ENCODE measurements around the gene KDM4C.

Gene KDM4C

DNA sequence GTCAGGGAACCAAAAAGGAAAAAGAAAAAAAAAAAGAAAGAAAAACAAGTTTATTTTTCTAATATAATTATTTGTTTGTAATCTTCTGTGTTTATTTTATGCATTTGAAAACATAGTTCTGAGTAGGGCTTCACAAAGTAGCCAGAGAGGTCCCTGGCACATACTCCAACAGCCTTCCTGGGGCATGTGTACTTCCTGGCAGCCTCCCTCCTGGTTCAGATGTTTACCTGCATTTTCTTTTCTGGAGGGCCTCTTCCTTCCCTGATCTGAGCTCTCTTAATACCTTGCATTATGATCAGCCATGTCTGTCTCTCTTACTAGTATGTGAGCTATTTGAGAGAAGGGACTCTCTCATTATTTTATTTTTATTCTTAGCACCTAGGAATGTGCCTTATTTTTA, 361.8 kb downstream of the KDM4C start:
- Histone ChIP-seq H3K4me3 (ENCODE audit: low read length) (no peak overlapping the region), H3K36me3 (ENCODE audit: insufficient read depth, low read length) (no peaks in the 10 kb centered on the region), H3K4me1 (ENCODE audit: insufficient read depth, low read length) (no peaks in the 10 kb centered on the region), H2AFZ (ENCODE audit: low read depth, low read length) (no peak overlapping the region), H3K27me3 (ENCODE audit: insufficient read depth, low read length) (no peaks in the 10 kb centered on the region), H3K9me3 (ENCODE audit: low read length) (no peaks in the 10 kb centered on the region)

DNA sequence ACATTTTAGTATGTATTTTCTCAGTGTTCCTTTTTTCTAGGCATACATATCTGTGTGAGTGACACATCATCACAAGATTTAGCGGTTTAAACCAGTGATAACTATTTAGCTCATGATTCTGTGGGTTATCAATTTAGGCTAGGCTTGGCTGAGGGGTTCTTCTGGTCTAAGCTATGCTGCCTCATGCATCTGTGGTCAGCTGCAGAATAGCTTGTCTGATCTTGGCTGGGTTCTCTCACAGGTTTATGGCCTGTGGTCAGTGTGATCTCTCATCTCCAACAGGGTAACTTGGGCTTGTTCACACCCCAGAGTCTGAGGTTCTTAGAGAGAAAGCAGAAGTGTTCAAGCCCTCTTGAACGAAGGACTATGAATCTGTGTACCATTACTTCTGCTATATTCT, 363.3 kb downstream of the KDM4C start:
- no peak overlapping the region for H3K4me3 ChIP-seq (ENCODE audit: low read length)
- no peaks in the 10 kb centered on the region for H3K9me3 ChIP-seq (ENCODE audit: low read length)
- no peak overlapping the region for H2AFZ ChIP-seq (ENCODE audit: low read depth, low read length)
- no peaks in the 10 kb centered on the region for H3K36me3 ChIP-seq (ENCODE audit: insufficient read depth, low read length)
- H3K4me1 ChIP-seq (ENCODE audit: insufficient read depth, low read length): no peaks in the 10 kb centered on the region
- no peaks in the 10 kb centered on the region for H3K27me3 ChIP-seq (ENCODE audit: insufficient read depth, low read length)

DNA sequence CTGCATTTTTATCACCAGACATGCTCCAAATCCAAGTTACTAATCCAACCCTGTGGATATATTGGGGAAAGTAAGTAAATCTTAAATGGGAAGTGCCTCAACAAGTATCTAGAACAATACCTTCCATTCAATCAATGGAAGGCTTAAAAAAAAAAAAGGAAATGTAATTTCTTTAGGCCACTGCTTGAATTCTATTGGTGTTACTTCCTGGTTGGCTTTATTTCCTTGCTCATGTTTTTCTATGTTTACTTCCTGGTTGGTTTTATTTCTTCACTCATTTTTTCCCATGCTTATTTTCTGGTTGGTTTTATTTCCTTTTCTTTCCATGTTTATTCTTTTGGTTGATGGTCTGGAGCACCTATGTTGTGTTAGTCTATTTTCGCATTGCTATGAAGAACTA, 363.9 kb downstream of the KDM4C start:
- no peak overlapping the region for H2AFZ ChIP-seq (ENCODE audit: low read depth, low read length)
- H3K36me3 ChIP-seq (ENCODE audit: insufficient read depth, low read length): no peaks in the 10 kb centered on the region
- no peaks in the 10 kb centered on the region for H3K27me3 ChIP-seq (ENCODE audit: insufficient read depth, low read length)
- H3K4me3 ChIP-seq (ENCODE audit: low read length): no peak overlapping the region
- H3K4me1 ChIP-seq (ENCODE audit: insufficient read depth, low read length): no peaks in the 10 kb centered on the region
- H3K9me3 ChIP-seq (ENCODE audit: low read length): no peaks in the 10 kb centered on the region

DNA sequence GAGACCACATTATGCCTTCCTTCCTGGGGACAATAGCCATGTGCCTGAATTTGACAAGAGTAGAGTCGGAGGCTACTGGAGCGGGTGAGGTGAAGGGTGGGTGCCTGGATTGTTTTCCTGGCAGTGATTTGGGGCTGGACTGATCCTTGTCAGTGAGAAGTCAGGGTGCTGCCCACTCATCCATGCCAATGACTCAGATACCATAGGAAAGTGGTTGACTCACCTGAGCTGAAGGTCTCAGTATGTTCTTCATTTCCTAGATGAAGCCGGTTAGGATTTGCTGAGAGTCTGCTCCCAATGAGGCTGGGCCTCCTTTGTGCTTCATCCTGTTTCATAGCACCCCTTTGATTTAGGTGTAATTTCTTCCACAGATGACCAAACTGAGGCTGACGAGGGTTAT, 366.0 kb downstream of the KDM4C start:
- H3K4me3 ChIP-seq (ENCODE audit: low read length): no peak overlapping the region
- no peak overlapping the region for H2AFZ ChIP-seq (ENCODE audit: low read depth, low read length)
- H3K4me1 ChIP-seq (ENCODE audit: insufficient read depth, low read length): no peaks in the 10 kb centered on the region
- H3K9me3 ChIP-seq (ENCODE audit: low read length): no peaks in the 10 kb centered on the region
- no peaks in the 10 kb centered on the region for H3K27me3 ChIP-seq (ENCODE audit: insufficient read depth, low read length)
- H3K36me3 ChIP-seq (ENCODE audit: insufficient read depth, low read length): no peaks in the 10 kb centered on the region

DNA sequence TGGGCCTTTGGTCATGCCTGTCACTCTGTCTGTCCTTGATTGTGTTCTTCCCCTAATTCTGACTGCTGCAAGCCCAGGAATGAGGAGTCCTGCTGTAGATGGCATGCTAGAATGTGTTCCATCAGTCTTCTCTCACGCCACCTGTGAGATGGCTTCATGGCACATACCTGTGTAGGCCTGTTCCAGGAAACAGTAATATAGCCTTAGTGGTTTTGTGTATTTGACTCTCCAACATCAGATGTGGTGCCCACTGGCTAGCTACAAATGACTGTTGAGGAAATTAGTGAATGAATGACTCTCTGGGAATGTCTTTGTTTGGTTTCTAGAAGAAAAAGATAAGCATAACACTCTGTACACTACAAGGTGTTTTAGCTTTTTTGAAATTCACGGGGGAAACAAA, 367.5 kb downstream of the KDM4C start:
- Histone ChIP-seq H3K9me3 (ENCODE audit: low read length) (no peaks in the 10 kb centered on the region), H3K36me3 (ENCODE audit: insufficient read depth, low read length) (no peaks in the 10 kb centered on the region), H2AFZ (ENCODE audit: low read depth, low read length) (no peak overlapping the region), H3K27me3 (ENCODE audit: insufficient read depth, low read length) (no peaks in the 10 kb centered on the region), H3K4me1 (ENCODE audit: insufficient read depth, low read length) (no peaks in the 10 kb centered on the region), H3K4me3 (ENCODE audit: low read length) (no peak overlapping the region)

DNA sequence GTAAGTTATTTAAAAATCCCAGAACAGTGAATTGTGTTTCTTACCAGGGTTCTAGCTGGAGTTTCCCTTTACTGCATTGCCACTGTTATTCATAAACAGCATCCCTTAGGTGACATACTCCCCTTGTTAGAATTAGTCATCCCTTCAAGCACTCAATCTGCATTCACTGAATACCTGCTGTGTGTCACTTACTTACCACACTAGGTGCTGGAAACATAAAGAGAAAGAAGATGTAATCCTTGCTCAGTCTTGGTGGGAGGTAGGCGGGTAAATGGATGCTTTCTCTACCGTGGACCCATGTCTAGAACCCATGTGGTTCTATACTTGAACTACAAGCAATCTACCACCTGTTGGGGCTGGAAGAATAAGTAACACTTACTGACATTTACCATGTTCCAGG, 371.6 kb downstream of the KDM4C start:
- Histone ChIP-seq H3K36me3 (ENCODE audit: insufficient read depth, low read length) (no peaks in the 10 kb centered on the region), H3K4me3 (ENCODE audit: low read length) (no peak overlapping the region), H2AFZ (ENCODE audit: low read depth, low read length) (no peak overlapping the region), H3K9me3 (ENCODE audit: low read length) (no peaks in the 10 kb centered on the region), H3K27me3 (ENCODE audit: insufficient read depth, low read length) (no peaks in the 10 kb centered on the region), H3K4me1 (ENCODE audit: insufficient read depth, low read length) (no peaks in the 10 kb centered on the region)

DNA sequence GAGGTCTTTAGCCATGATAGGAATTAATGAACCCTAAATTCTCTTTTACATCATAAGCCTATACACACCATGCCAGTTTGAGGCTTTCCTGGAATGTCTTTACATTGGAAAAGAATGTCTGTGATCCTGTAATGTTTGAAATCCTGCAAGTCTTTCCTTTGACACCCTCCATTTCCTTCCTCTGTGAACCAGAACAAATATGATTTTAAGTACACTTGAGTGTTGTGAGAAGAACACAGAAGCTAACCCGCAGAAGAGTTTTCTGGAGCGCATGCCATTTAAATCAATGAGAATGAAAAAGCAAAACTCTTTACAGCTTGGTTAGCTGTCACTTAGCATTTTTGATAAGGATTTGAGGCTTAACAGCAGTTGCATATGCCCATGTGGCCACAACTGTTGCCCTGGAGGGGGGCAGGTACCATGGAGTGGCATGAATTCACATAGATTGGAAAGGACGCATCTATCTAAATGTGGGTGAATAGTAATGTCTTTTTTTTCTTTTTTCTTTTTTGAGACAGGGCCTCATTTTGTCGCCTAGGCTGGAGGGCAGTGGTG, 372.6 kb downstream of the KDM4C start:
- no peak overlapping the region for H3K4me3 ChIP-seq (ENCODE audit: low read length)
- H2AFZ ChIP-seq (ENCODE audit: low read depth, low read length): no peak overlapping the region
- no peaks in the 10 kb centered on the region for H3K36me3 ChIP-seq (ENCODE audit: insufficient read depth, low read length)
- H3K4me1 ChIP-seq (ENCODE audit: insufficient read depth, low read length): no peaks in the 10 kb centered on the region
- no peaks in the 10 kb centered on the region for H3K27me3 ChIP-seq (ENCODE audit: insufficient read depth, low read length)
- no peaks in the 10 kb centered on the region for H3K9me3 ChIP-seq (ENCODE audit: low read length)

DNA sequence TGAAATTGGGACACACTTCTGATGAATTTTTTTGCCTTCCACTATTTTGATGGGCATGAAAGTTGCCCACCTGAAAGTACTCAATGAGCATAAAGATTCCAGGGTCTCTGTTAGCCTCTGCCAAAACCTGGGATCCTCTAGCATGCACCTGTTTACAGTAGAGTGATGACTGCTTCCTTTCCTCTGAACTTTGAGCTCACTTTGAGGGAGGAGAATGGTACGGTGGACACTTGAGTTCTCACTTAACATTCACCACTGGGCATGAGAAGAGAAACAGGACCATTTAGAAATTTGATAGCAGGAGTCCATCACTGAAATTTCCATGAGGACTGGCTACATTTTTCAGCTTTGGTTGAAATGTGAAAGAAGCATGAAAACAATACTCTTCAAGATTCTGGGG, 374.8 kb downstream of the KDM4C start:
- Histone ChIP-seq H3K9me3 (ENCODE audit: low read length) (no peaks in the 10 kb centered on the region), H3K4me1 (ENCODE audit: insufficient read depth, low read length) (no peaks in the 10 kb centered on the region), H3K36me3 (ENCODE audit: insufficient read depth, low read length) (no peaks in the 10 kb centered on the region), H2AFZ (ENCODE audit: low read depth, low read length) (no peak overlapping the region), H3K27me3 (ENCODE audit: insufficient read depth, low read length) (no peaks in the 10 kb centered on the region), H3K4me3 (ENCODE audit: low read length) (no peak overlapping the region)

DNA sequence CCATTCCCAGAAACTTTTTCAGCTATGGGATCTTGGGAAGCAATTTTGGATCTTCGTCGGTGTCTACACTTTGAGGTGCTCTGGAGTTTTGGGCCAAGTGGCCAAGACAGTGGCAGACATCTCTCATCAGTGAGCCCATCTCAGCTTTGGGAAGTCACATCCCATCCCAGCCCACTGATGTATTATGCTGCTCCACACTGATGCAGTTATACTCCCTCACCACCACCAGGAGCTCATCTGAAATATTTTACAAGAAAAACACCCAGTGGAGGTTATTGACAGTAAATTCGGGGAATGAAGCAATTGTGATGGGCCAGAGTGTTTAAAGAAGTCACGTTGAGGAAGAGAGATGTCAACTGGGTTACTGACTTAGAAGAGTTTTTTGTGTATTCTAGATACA, 378.0 kb downstream of the KDM4C start:
- H3K4me1 ChIP-seq (ENCODE audit: insufficient read depth, low read length): no peaks in the 10 kb centered on the region
- H3K9me3 ChIP-seq (ENCODE audit: low read length): no peaks in the 10 kb centered on the region
- no peaks in the 10 kb centered on the region for H3K36me3 ChIP-seq (ENCODE audit: insufficient read depth, low read length)
- no peaks in the 10 kb centered on the region for H3K27me3 ChIP-seq (ENCODE audit: insufficient read depth, low read length)
- H2AFZ ChIP-seq (ENCODE audit: low read depth, low read length): no peak overlapping the region
- H3K4me3 ChIP-seq (ENCODE audit: low read length): no peak overlapping the region

DNA sequence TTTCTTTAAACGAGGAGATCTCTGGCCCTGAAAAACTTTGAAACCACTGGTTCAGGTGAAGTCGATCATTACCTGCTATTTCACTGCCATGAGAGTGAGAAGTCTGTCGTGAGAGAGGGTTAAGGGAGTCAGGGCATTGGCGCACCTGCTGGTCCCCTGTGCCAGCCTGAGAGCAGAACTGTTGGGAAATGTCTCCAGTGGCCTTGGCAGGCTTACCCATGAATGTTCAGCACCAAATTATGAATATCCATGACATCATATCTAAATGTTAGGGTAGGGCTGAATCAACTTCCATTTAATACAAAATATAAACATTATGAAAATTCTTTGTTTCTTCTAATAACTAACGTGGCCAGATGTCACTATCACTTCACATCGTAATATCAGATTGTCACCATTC, 379.3 kb downstream of the KDM4C start:
- Histone ChIP-seq H3K27me3 (ENCODE audit: insufficient read depth, low read length) (no peaks in the 10 kb centered on the region), H2AFZ (ENCODE audit: low read depth, low read length) (no peak overlapping the region), H3K9me3 (ENCODE audit: low read length) (no peaks in the 10 kb centered on the region), H3K36me3 (ENCODE audit: insufficient read depth, low read length) (no peaks in the 10 kb centered on the region), H3K4me3 (ENCODE audit: low read length) (no peak overlapping the region), H3K4me1 (ENCODE audit: insufficient read depth, low read length) (no peaks in the 10 kb centered on the region)

DNA sequence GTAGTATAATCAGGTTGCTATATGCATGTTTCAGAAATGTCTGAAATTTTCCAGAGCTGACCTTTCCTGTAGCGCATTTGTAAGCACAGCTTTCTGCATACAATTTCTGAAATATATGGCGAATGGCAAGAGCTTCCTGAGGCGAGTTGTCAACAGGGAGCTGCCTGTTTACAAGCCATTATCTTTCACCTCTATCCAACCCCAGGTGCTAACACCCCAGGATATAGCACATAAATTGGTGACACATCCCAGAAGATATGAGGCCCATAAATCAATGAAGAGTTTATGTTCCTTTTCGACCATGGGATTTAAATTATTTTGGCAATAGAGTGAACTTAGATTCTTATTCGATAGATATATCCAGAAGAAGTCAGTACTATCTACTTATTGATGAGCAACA, 379.8 kb downstream of the KDM4C start:
- Histone ChIP-seq H3K9me3 (ENCODE audit: low read length) (no peaks in the 10 kb centered on the region), H3K27me3 (ENCODE audit: insufficient read depth, low read length) (no peaks in the 10 kb centered on the region), H3K4me3 (ENCODE audit: low read length) (no peak overlapping the region), H2AFZ (ENCODE audit: low read depth, low read length) (no peak overlapping the region), H3K4me1 (ENCODE audit: insufficient read depth, low read length) (no peaks in the 10 kb centered on the region), H3K36me3 (ENCODE audit: insufficient read depth, low read length) (no peaks in the 10 kb centered on the region)

DNA sequence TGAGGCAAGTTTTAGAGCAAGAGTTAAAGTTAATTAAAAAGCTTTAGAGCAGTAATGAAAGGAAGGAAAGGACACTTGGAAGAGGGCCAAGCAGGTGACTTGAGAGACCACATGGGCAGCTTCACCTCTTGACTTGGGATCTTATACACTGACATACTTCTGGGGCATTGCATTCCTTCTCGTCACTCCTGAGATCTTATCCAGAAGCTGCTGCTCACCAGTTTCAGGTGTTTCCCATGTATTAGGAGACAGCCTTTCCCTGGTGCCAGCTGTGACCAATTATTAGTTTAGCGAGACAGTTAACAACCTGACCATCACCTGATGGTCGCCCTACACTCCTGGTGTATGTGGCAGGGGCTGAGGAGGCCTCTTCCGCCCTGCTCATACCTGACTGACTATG, 382.1 kb downstream of the KDM4C start:
- H3K27me3 ChIP-seq (ENCODE audit: insufficient read depth, low read length): no peaks in the 10 kb centered on the region
- no peaks in the 10 kb centered on the region for H3K36me3 ChIP-seq (ENCODE audit: insufficient read depth, low read length)
- no peaks in the 10 kb centered on the region for H3K4me1 ChIP-seq (ENCODE audit: insufficient read depth, low read length)
- H2AFZ ChIP-seq (ENCODE audit: low read depth, low read length): no peak overlapping the region
- H3K9me3 ChIP-seq (ENCODE audit: low read length): no peaks in the 10 kb centered on the region
- H3K4me3 ChIP-seq (ENCODE audit: low read length): no peak overlapping the region

DNA sequence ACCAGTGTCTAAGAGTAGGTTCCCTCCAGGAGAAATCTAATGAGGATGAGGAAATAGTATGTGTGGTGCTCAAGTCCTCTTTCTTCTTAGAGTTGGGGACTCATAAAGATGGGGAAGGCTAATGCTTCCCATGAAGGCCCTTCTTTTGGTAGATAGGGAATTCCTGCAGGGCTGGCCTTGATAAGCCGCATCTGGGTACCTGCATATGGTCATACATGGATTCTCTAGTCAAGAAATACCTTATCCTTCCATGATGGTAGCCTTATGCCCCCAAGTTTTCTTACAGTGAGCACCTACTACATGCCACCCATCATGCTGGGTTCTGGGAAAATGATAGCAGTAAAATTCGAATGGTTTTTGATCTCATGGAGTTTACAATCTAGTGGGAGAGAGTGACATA, 382.6 kb downstream of the KDM4C start:
- Histone ChIP-seq H3K9me3 (ENCODE audit: low read length) (no peaks in the 10 kb centered on the region), H3K4me1 (ENCODE audit: insufficient read depth, low read length) (no peaks in the 10 kb centered on the region), H3K4me3 (ENCODE audit: low read length) (no peak overlapping the region), H3K36me3 (ENCODE audit: insufficient read depth, low read length) (no peaks in the 10 kb centered on the region), H3K27me3 (ENCODE audit: insufficient read depth, low read length) (no peaks in the 10 kb centered on the region), H2AFZ (ENCODE audit: low read depth, low read length) (no peak overlapping the region)

DNA sequence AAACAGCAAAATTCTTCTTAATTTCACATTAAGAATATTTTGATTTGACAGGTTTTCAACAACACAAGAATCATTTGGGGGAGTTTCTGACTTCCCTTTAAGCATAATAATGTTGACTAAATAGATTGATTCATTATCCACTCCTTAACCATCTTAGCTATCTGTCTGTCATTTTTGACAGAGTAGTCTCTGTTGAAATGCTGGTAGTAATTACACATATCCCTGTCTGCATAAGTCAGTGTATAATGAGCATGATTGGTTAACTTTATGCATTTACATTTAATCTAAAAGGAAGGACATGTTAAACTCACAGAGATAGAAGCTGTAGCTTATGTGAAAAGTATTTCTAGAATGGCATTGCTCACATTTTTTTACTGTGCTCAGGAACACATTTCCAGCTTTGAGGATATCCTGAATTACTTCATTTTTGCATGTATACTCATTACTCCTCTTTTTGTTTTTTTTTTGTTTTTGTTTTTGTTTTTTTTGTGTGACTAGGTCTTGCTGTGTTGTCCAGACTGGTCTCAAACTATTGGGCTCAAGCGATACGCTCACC, 385.9 kb downstream of the KDM4C start:
- H3K27me3 ChIP-seq (ENCODE audit: insufficient read depth, low read length): no peaks in the 10 kb centered on the region
- no peak overlapping the region for H3K4me3 ChIP-seq (ENCODE audit: low read length)
- H2AFZ ChIP-seq (ENCODE audit: low read depth, low read length): no peak overlapping the region
- no peaks in the 10 kb centered on the region for H3K9me3 ChIP-seq (ENCODE audit: low read length)
- H3K4me1 ChIP-seq (ENCODE audit: insufficient read depth, low read length): no peaks in the 10 kb centered on the region
- no peaks in the 10 kb centered on the region for H3K36me3 ChIP-seq (ENCODE audit: insufficient read depth, low read length)

Measured in neuron (in vitro differentiated cells).